Astrocyte (in vitro differentiated cells and primary cell): ENCODE results near the gene TSNAX. TPM values are rescaled to one million over a fixed set of nuclear protein-coding genes. Genes with fewer than 3 reads are reported as not detected.

Experiments
- DNase-seq: peaks from one replicate; pipeline ENCODE4 v3.0.0-alpha.2; 2010; ENCODE audit warnings: low read depth
- FAIRE-seq: peaks from 2 replicates; lab custom pipeline; 2011; peaks lifted over from hg19 to GRCh38; lab: Jason Lieb, UNC
- H2AFZ ChIP-seq: 2 replicates; pipeline ENCODE4 v1.6.0; 2012; ENCODE audit warnings: low read depth, low read length, inconsistent platforms
- H3K27ac ChIP-seq: 2 replicates; pipeline ENCODE4 v1.5.1; 2011; ENCODE audit warnings: low read depth, low read length, inconsistent platforms
- H3K27me3 ChIP-seq: 2 replicates; pipeline ENCODE4 v1.6.0; 2011; ENCODE audit warnings: low read length, inconsistent platforms; ENCODE audit not compliant: insufficient read depth
- H3K36me3 ChIP-seq: 2 replicates; pipeline ENCODE4 v1.5.1; 2011; ENCODE audit warnings: low read length, inconsistent platforms; ENCODE audit not compliant: insufficient read depth
- H3K4me1 ChIP-seq: 2 replicates; pipeline ENCODE4 v1.5.1; 2011; ENCODE audit warnings: low read length, inconsistent platforms; ENCODE audit not compliant: insufficient read depth
- H3K4me2 ChIP-seq: 2 replicates; pipeline ENCODE4 v1.6.0; 2012; ENCODE audit warnings: low read length, inconsistent platforms
- H3K4me3 ChIP-seq: 2 replicates; pipeline ENCODE4 v1.5.1; 2011; ENCODE audit warnings: low read depth, mild to moderate bottlenecking, low read length, inconsistent platforms; ENCODE audit not compliant: insufficient read depth
- H3K79me2 ChIP-seq: 2 replicates; pipeline ENCODE4 v1.6.0; 2012; ENCODE audit warnings: mild to moderate bottlenecking, low read length, inconsistent platforms; ENCODE audit not compliant: insufficient read depth
- H3K9ac ChIP-seq: 2 replicates; pipeline ENCODE4 v1.6.0; 2012; ENCODE audit warnings: mild to moderate bottlenecking, low read length, inconsistent platforms
- H3K9me3 ChIP-seq: 2 replicates; pipeline ENCODE4 v1.5.1; 2012; ENCODE audit warnings: low read depth, mild to moderate bottlenecking, low read length, inconsistent platforms; ENCODE audit not compliant: insufficient read depth
- H4K20me1 ChIP-seq: 2 replicates; pipeline ENCODE4 v1.6.0; 2012; ENCODE audit warnings: low read length, inconsistent platforms; ENCODE audit not compliant: insufficient read depth
- H3K27ac Mint-ChIP-seq: one replicate; pipeline ENCODE4 v1.8.0; 2021; ENCODE audit warnings: mild to moderate bottlenecking, mixed read lengths; ENCODE audit not compliant: unreplicated experiment
- H3K27me3 Mint-ChIP-seq: one replicate; pipeline ENCODE4 v1.8.0; 2021; ENCODE audit warnings: low read depth, mixed read lengths; ENCODE audit not compliant: unreplicated experiment
- H3K36me3 Mint-ChIP-seq: one replicate; pipeline ENCODE4 v1.8.0; 2021; ENCODE audit warnings: low read depth, mixed read lengths; ENCODE audit not compliant: unreplicated experiment
- H3K4me1 Mint-ChIP-seq: one replicate; pipeline ENCODE4 v1.8.0; 2021; ENCODE audit warnings: low read depth, mixed read lengths; ENCODE audit not compliant: unreplicated experiment
- H3K4me3 Mint-ChIP-seq: one replicate; pipeline ENCODE4 v1.8.0; 2021; ENCODE audit warnings: mild to moderate bottlenecking, moderate library complexity, mixed read lengths; ENCODE audit not compliant: unreplicated experiment
- H3K9me3 Mint-ChIP-seq: one replicate; pipeline ENCODE4 v1.8.0; 2021; ENCODE audit warnings: mild to moderate bottlenecking, mixed read lengths; ENCODE audit not compliant: unreplicated experiment
- CTCF ChIP-seq: IDR thresholded peaks from 2 replicates; pipeline ENCODE4 v1.5.1; 2011; ENCODE audit warnings: low read depth, mild to moderate bottlenecking, inconsistent platforms, low read length, moderate library complexity; ENCODE audit not compliant: insufficient read depth
- EZH2 ChIP-seq: IDR thresholded peaks from 2 replicates; pipeline ENCODE4 v1.6.1; 2012; ENCODE audit warnings: mild to moderate bottlenecking, low read length, inconsistent platforms; ENCODE audit not compliant: insufficient read depth
- total RNA-seq: library from RNA; stranded (reverse); gene quantifications from 2 replicates; pipeline ENCODE4 v1.2.1, GENCODE V29; 2021

Gene TSNAX
- total RNA-seq, 1 donor from 2014 or later = 43.5 TPM

- Histone ChIP-seq H3K27ac (no peak overlapping the region), H4K20me1 (peaks cover 7% of the 10 kb centered on the region), H3K4me2 (no peak overlapping the region), H3K4me1 (no peaks in the 10 kb centered on the region), H3K4me3 (no peak overlapping the region), H3K79me2 (peaks cover 28% of the 10 kb centered on the region), H3K27me3 (no peaks in the 10 kb centered on the region), H3K36me3 (peaks cover 8% of the 10 kb centered on the region), H2AFZ (no peak overlapping the region), H3K9ac (no peak overlapping the region), H3K9me3 (no peaks in the 10 kb centered on the region)
- TF ChIP-seq CTCF (no peak), EZH2 (no peak)
- no peak overlapping the region for H3K4me3 Mint-ChIP-seq
- no peak overlapping the region for H3K27ac Mint-ChIP-seq
- no peak for FAIRE-seq
- peaks cover 12% of the 10 kb centered on the region for H3K36me3 Mint-ChIP-seq
- peaks cover 4% of the 10 kb centered on the region for H3K4me1 Mint-ChIP-seq
- no peaks in the 10 kb centered on the region for H3K9me3 Mint-ChIP-seq
- H3K27me3 Mint-ChIP-seq = no peaks in the 10 kb centered on the region
- DNase-seq = no peak
Measured at GRCh38 chr1:231544943-231545592, 16.6 kb downstream of the TSNAX start.

GRCh38 chr1:231546693-231547092 lies 18.2 kb downstream of the TSNAX start:
- no peaks in the 10 kb centered on the region for H3K27me3 ChIP-seq
- Mint-ChIP-seq H3K4me1 (peaks cover 3% of the 10 kb centered on the region), H3K9me3 (no peaks in the 10 kb centered on the region), H3K4me3 (peak overlapping the region; percentile 21), H3K27me3 (no peaks in the 10 kb centered on the region), H3K27ac (no peak overlapping the region), H3K36me3 (peaks cover 7% of the 10 kb centered on the region)
- no peak overlapping the region for H3K4me2 ChIP-seq
- no peak overlapping the region for H3K27ac ChIP-seq
- TF ChIP-seq EZH2 (no peak), CTCF (no peak)
- no peak for DNase-seq
- no peaks in the 10 kb centered on the region for H3K4me1 ChIP-seq
- H3K4me3 ChIP-seq = no peak overlapping the region
- peaks cover 8% of the 10 kb centered on the region for H3K36me3 ChIP-seq
- H2AFZ ChIP-seq = no peak overlapping the region
- peaks cover 14% of the 10 kb centered on the region for H4K20me1 ChIP-seq
- peaks cover 16% of the 10 kb centered on the region for H3K79me2 ChIP-seq
- no peak for FAIRE-seq
- no peaks in the 10 kb centered on the region for H3K9me3 ChIP-seq
- no peak overlapping the region for H3K9ac ChIP-seq

GRCh38 chr1:231549733-231550447 lies 21.4 kb downstream of the TSNAX start:
- Histone ChIP-seq H2AFZ (no peak overlapping the region), H3K79me2 (peaks cover 15% of the 10 kb centered on the region), H3K4me1 (no peaks in the 10 kb centered on the region), H3K9me3 (no peaks in the 10 kb centered on the region), H3K9ac (no peak overlapping the region), H3K27ac (no peak overlapping the region), H3K4me2 (no peak overlapping the region), H3K4me3 (no peak overlapping the region), H4K20me1 (peaks cover 12% of the 10 kb centered on the region), H3K27me3 (no peaks in the 10 kb centered on the region), H3K36me3 (no peaks in the 10 kb centered on the region)
- Mint-ChIP-seq H3K9me3 (no peaks in the 10 kb centered on the region), H3K27me3 (no peaks in the 10 kb centered on the region), H3K27ac (no peak overlapping the region), H3K4me1 (no peaks in the 10 kb centered on the region), H3K4me3 (no peak overlapping the region), H3K36me3 (peaks cover 6% of the 10 kb centered on the region)
- no peak for DNase-seq
- FAIRE-seq = no peak
- TF ChIP-seq EZH2 = no peak
- TF ChIP-seq CTCF = no peak
